ENCODE results near the gene TNFRSF18.

DNA sequence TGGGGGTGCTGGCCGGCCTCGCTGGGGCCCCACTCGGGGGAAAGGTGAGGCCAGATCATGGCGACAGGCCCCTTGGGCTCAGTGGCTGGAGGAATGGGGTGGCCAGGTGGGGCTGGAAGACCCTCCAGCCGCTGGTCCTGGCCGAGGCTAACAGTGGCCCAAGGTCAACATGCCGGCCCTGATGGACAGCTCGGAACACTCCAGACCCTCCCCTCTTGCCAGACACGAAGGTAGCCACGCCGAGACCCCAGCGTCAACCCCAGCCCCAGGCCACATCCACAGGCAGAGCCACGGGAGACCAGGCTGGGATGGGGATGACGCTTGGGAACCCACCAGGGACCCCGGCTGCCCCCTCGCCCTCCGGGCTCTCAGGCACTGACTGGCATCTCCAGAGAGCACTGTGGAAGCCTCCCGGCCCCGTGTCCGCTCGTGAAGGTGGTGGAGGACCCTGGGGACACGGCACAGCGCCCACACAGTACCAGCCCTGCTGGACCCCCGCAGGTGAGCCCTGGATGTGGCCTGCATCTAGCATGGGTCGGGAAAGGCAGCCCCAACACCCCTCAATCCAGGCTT lies 41.0 kb upstream of the TNFRSF18 start:
- TF ChIP-seq EZH2 (IDR thresholded peaks at IDR 0.05; ENCODE audit: low read depth), result no peak
- TF ChIP-seq, protein P1, sequence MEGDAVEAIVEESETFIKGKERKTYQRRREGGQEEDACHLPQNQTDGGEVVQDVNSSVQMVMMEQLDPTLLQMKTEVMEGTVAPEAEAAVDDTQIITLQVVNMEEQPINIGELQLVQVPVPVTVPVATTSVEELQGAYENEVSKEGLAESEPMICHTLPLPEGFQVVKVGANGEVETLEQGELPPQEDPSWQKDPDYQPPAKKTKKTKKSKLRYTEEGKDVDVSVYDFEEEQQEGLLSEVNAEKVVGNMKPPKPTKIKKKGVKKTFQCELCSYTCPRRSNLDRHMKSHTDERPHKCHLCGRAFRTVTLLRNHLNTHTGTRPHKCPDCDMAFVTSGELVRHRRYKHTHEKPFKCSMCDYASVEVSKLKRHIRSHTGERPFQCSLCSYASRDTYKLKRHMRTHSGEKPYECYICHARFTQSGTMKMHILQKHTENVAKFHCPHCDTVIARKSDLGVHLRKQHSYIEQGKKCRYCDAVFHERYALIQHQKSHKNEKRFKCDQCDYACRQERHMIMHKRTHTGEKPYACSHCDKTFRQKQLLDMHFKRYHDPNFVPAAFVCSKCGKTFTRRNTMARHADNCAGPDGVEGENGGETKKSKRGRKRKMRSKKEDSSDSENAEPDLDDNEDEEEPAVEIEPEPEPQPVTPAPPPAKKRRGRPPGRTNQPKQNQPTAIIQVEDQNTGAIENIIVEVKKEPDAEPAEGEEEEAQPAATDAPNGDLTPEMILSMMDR (conservative IDR thresholded peaks at IDR 0.05), result no peak

Measured in PC-9 (cell line).